Upper lobe of left lung (tissue), 6 donors: ENCODE measurements around the gene MBOAT1. TPM values are rescaled to one million over a fixed set of nuclear protein-coding genes. Genes with fewer than 3 reads are reported as not detected.

Experiments
- ATAC-seq, 2 donors: fragments of 200-7000 bp; cut with Tn5 transposase; one replicate each; pipeline ENCODE4 v1.9.1; 2022; ENCODE audit warnings: mild to moderate bottlenecking in 2 of 2, moderate library complexity in 2 of 2; ENCODE audit not compliant: low FRiP score in 2 of 2
- DNase-seq, 2 donors: peaks; one replicate each; pipeline ENCODE4 v3.0.0-alpha.2; 2019 to 2020
- H3K27ac ChIP-seq, 4 donors: fragments of 200-600 bp; sonication (generic); one replicate each; pipeline ENCODE4 v1.5.1; 2016 to 2019
- H3K27me3 ChIP-seq, 4 donors: fragments of 200-600 bp; sonication (generic); one replicate each; pipeline ENCODE4 v1.5.1; 2017 to 2019
- H3K36me3 ChIP-seq, 4 donors: fragments of 200-600 bp; sonication (generic); one replicate each; pipeline ENCODE4 v1.5.1; 2016 to 2019
- H3K4me1 ChIP-seq, 4 donors: fragments of 200-600 bp; sonication (generic); one replicate each; pipeline ENCODE4 v1.5.1; 2018 to 2019
- H3K4me3 ChIP-seq, 4 donors: fragments of 200-600 bp; sonication (generic); one replicate each; pipeline ENCODE4 v1.5.1; 2017 to 2019; ENCODE audit warnings: mild to moderate bottlenecking in 2 of 4, moderate library complexity in 1 of 4
- H3K9me3 ChIP-seq, 4 donors: fragments of 200-600 bp; sonication (generic); one replicate each; pipeline ENCODE4 v1.5.1; 2018 to 2019
- EP300 ChIP-seq, 4 donors: sonication (generic); formaldehyde crosslinking; IDR thresholded peaks; one replicate each; pipeline ENCODE4 v1.5.1; 2017; ENCODE audit warnings: antibody characterized with exemption in 4 of 4, control low read depth in 2 of 4
- POLR2A ChIP-seq, 4 donors: fragments of 450-650 bp; IDR thresholded peaks; one replicate each; pipeline ENCODE4 v1.5.1; 2016 to 2017; ENCODE audit warnings: antibody characterized with exemption in 4 of 4, mild to moderate bottlenecking in 2 of 4
- POLR2AphosphoS5 ChIP-seq, 2 donors: sonication (generic); formaldehyde crosslinking; IDR thresholded peaks; one replicate each; pipeline ENCODE4 v1.5.1; 2017; ENCODE audit warnings: antibody characterized with exemption in 2 of 2
- WGBS, 2 donors: methylation state at CpG; one replicate each; pipeline ENCODE4 v1.1.5; 2017 to 2018; 5-methylcytosine and 5-hydroxymethylcytosine counted together
- total RNA-seq, 6 donors: library from RNA; depleted of rRNA in 4 of 6; stranded (reverse); fragments of >200 nt in 4 of 6; gene quantifications; one replicate each; pipeline versions ENCODE4 v1.1.0 to v1.2.1, GENCODE V29; 2016 to 2021
- TF ChIP-seq, protein P1 (sequence below), 6 experiments: fragments of 450-650 bp in 4 of 6; fragments of 200-600 bp in 2 of 6; sonication (generic) in 2 of 6; IDR thresholded peaks; one replicate each; pipeline ENCODE4 v1.5.1; 2016 to 2019; ENCODE audit warnings: antibody characterized with exemption in 6 of 6
- donor health status: DM: no; HTN: no; CAD: no; lungs with moderate emphysema.
- donor health status: DM: no; HTN: yes; CAD: no; lungs with severe emphysema.

Gene MBOAT1
- total RNA-seq, 6 donors from 2014 or later: 4.2 to 17.5 (median 12.2) TPM

DNA sequence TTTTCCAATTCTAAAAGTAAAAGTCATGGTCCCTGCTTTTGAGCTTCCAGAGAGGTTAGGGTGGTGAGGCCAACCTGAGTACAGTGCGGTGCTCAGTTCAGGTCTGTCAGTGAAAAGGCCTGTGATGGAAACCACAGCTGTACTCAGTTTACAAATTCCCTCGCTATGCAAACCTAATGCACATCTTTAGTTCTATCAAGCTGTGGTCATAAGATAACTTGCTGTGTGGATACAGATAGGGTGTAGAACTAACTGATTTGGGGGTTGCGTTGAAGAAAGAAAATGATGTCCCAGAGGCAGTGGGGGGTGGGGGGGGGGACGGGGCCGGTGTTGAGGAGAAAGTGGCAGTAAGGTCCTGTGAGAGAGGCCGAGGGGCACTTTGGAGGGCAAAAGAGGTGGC is 22.8 kb upstream of the MBOAT1 start:
- Histone ChIP-seq H3K27ac (no peak overlapping the region), H3K4me3 (no peak overlapping the region), H3K4me1 (no peaks in the 10 kb centered on the region), H3K27me3 (no peaks in the 10 kb centered on the region), H3K9me3 (no peaks in the 10 kb centered on the region), H3K36me3 (no peaks in the 10 kb centered on the region)
- no peak for ATAC-seq
- TF ChIP-seq, protein P1, sequence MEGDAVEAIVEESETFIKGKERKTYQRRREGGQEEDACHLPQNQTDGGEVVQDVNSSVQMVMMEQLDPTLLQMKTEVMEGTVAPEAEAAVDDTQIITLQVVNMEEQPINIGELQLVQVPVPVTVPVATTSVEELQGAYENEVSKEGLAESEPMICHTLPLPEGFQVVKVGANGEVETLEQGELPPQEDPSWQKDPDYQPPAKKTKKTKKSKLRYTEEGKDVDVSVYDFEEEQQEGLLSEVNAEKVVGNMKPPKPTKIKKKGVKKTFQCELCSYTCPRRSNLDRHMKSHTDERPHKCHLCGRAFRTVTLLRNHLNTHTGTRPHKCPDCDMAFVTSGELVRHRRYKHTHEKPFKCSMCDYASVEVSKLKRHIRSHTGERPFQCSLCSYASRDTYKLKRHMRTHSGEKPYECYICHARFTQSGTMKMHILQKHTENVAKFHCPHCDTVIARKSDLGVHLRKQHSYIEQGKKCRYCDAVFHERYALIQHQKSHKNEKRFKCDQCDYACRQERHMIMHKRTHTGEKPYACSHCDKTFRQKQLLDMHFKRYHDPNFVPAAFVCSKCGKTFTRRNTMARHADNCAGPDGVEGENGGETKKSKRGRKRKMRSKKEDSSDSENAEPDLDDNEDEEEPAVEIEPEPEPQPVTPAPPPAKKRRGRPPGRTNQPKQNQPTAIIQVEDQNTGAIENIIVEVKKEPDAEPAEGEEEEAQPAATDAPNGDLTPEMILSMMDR (IDR thresholded peaks at IDR 0.05): no peak
- TF ChIP-seq POLR2A (IDR thresholded peaks at IDR 0.05) (no peak), POLR2AphosphoS5 (IDR thresholded peaks at IDR 0.05) (no peak), EP300 (IDR thresholded peaks at IDR 0.05) (no peak)
- DNase-seq: no peak
- WGBS, 2 donors: 73 to 93% methylated on average over 6 of the region's 6 CpGs

DNA sequence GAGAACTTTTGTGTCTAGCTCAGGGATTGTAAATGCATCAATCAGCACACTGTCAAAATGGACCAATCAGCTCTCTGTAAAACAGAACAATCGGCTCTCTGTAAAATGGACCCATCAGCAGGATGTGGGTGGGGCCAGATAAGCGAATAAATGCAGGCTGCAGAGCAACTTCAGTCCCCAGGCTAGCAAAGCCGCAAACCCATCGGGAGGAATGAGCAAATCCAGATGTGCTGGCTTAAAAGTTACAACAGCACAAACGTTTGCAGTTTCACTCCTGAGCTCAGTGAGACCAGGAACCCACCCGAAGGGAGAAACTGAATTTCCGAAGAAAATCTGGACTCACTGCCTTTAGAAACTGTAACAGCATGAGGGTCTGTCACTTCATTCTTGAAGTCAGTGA is 21.9 kb upstream of the MBOAT1 start:
- 75 to 87% methylated on average over 7 of the region's 7 CpGs for WGBS, 2 donors
- H3K9me3 ChIP-seq: no peaks in the 10 kb centered on the region
- DNase-seq (no peak), ATAC-seq (no peak)
- TF ChIP-seq, protein P1 (IDR thresholded peaks at IDR 0.05): no peak
- H3K36me3 ChIP-seq: no peaks in the 10 kb centered on the region
- no peaks in the 10 kb centered on the region for H3K27me3 ChIP-seq
- H3K27ac ChIP-seq: no peak overlapping the region
- H3K4me3 ChIP-seq: no peak overlapping the region
- H3K4me1 ChIP-seq: no peaks in the 10 kb centered on the region

DNA sequence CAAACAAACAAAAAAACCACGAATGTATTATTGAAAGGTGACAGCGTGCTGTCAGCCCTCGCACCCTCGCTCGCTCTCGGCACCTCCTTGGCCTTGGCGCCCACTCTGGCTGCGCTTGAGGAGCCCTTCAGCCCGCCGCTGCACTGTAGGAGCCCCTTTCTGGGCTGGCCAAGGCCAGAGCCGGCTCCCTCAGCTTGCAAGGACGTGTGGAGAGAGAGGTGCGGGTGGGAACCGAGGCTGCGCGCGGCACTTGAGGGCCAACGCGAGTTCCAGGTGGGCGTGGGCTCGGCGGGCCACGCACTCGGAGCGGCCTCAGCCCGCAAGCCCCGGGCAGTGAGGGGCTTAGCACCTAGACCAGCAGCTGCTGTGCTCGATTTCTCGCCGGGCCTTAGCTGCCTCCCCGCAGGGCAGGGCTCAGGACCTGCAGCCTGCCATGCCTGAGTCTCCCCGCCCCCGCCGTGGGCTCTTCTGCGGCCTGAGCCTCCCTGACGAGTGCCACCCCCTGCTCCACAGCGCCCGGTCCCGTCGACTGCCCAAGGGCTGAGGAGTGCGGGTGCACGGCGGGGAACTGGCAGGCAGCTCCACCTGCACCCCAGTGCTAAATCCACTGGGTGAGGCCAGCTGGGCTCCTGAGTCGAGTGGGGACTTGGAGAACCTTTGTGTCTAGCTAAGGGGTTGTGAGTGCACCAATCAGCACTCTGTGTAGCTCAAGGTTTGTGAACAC is 20.9 kb upstream of the MBOAT1 start:
- TF ChIP-seq, protein P1 (IDR thresholded peaks at IDR 0.05): no peak
- no peak for TF ChIP-seq EP300 (IDR thresholded peaks at IDR 0.05)
- no peak for TF ChIP-seq POLR2AphosphoS5 (IDR thresholded peaks at IDR 0.05)
- TF ChIP-seq POLR2A (IDR thresholded peaks at IDR 0.05): no peak
- no peak overlapping the region for H3K27ac ChIP-seq
- DNase-seq (peak in 1 of 2 donors; percentile 68), ATAC-seq (no peak)
- H3K36me3 ChIP-seq: no peaks in the 10 kb centered on the region
- no peaks in the 10 kb centered on the region for H3K27me3 ChIP-seq
- H3K9me3 ChIP-seq: no peaks in the 10 kb centered on the region
- H3K4me3 ChIP-seq: no peak overlapping the region
- no peaks in the 10 kb centered on the region for H3K4me1 ChIP-seq
- WGBS, 2 donors: 95 to 97% methylated on average over 17 to 39 of the region's 44 CpGs

DNA sequence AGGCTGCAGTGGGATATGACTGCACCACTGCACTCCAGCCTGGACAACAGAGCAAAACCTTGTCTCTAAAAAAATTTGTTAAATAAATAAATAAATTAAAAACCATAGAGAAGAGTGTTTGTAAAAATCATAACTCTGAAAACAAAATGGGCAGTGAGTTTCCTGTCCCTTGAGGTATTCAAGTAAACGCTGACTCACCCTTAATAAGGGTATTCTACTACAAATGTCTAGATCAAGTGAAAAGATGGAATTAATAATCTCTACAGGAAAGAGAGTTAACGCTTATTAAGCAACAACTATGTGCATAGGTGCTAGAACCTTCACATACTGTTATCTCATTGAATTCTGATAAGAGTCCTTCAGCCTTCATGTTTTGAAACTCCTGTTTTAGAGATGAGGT is 19.9 kb upstream of the MBOAT1 start:
- no peak for ATAC-seq
- Histone ChIP-seq H3K4me1 (no peaks in the 10 kb centered on the region), H3K36me3 (no peaks in the 10 kb centered on the region), H3K27ac (no peak overlapping the region), H3K27me3 (no peaks in the 10 kb centered on the region), H3K4me3 (no peak overlapping the region), H3K9me3 (no peaks in the 10 kb centered on the region)
- TF ChIP-seq POLR2A (IDR thresholded peaks at IDR 0.05) (no peak), POLR2AphosphoS5 (IDR thresholded peaks at IDR 0.05) (no peak), EP300 (IDR thresholded peaks at IDR 0.05) (no peak)
- TF ChIP-seq, protein P1 (IDR thresholded peaks at IDR 0.05): no peak
- 95 to 97% methylated on average over 2 of the region's 2 CpGs for whole genome bisulfite sequencing, 2 donors
- no peak for DNase-seq
